ENCODE results near the gene KCNK1.
"Not testable (repeated sequence)": the region's sequence is repeated elsewhere in the genome, so short reads cannot be mapped to it uniquely, and the experiment has no call there.

GRCh38 chr1:233619414-233619813 is 5.5 kb downstream of the KCNK1 start:
- TF ChIP-seq POLR2A, CTCF (IDR thresholded peaks at IDR 0.05): not testable (repeated sequence)
